Measurements from ENCODE around the gene HNRNPL.
A peak's percentile ranks its signal among the peaks of the same experiment; 100 is the strongest.
"Not testable (repeated sequence)": the region's sequence is repeated elsewhere in the genome, so short reads cannot be mapped to it uniquely, and the experiment has no call there.

Gene HNRNPL

GRCh38 chr19:38869160-38869835 lies 19.5 kb upstream of the HNRNPL start:
- no peak for DNase-seq

GRCh38 chr19:38868551-38868950 lies 18.8 kb upstream of the HNRNPL start:
- no peak for DNase-seq

- DNase-seq, result no peak
Measured at GRCh38 chr19:38867171-38867780, 17.5 kb upstream of the HNRNPL start.

DNA sequence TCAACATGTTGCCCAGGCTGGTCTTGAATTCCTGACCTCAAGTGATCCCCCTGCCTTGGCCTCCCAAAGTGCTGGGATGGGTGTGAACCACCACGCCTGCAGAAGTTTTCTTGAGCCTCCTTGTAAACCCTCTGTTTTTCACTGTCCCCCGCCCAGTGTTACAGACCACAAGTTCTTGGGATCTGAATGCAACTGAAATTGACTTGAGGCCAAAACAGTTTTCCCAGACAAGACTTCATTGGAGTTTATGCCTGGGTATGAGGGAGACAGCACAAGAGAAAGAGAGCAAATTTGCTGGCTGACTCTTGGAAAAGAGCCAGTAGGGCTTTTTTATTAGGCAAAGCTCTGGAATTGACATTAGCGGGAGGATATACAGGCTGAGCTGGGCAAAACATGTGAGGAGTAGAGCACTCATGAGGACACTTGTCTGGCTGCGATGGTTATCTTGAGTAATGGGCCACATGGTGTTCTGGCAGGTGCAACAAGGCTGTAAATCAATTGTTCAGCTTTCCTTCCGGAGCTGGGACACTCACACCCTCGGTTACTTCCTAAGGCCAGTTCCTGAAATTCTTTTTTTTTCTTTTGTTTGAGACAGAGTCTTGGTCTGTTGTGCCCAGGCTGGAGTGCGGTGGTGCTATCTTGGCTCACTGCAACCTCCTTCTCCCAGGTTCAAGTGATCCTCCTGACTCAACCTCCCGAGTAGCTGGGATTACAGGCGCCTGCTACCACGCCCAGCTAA lies 12.7 kb upstream of the HNRNPL start:
- DNase-seq, result peak; percentile 48

GRCh38 chr19:38861368-38861767 lies 11.6 kb upstream of the HNRNPL start:
- DNase-seq, result no peak

DNA sequence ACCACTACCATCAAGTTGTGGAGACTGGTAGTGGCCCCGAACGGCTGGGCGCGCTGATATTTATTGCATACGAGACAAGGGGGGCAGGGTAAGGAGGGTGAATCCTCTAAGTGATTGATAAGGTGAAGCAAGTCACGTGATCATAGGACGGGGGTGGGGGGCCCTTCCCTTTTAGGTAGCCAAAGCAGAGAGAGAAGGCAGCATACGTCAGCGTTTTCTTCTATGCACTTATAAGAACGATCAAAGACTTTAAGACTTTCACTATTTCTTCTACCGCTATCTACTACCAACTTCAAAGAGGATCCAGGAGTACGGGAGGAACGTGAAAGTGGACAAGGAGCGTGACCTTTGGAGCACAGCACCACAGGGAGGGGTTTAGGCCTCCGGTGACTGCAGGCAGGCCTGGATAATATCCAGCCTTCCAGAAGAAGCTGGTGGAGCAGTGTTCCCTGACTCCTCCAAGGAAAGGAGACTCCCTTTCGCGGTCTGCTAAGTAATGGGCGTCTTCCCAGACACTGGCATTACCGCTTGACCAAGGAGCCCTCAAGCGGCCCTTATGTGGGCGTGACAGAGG lies 9.9 kb upstream of the HNRNPL start:
- DNase-seq, result not testable (repeated sequence)

- DNase-seq, result no peak
Measured at GRCh38 chr19:38856813-38857212, 7.0 kb upstream of the HNRNPL start.

DNA sequence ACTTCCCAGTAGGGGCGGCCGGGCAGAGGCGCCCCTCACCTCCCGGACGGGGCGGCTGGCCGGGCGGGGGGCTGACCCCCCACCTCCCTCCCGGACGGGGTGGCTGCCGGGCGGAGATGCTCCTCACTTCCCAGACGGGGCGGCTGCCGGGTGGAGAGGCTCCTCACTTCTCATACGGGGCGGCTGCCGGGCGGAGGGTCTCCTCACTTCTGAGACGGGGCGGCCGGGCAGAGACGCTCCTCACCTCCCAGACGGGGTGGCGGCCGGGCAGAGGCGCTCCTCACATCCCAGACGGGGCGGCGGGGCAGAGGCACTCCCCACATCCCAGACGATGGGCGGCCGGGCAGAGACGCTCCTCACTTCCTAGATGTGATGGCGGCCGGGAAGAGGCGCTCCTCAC lies 6.0 kb upstream of the HNRNPL start:
- not testable (repeated sequence) for DNase-seq

DNA sequence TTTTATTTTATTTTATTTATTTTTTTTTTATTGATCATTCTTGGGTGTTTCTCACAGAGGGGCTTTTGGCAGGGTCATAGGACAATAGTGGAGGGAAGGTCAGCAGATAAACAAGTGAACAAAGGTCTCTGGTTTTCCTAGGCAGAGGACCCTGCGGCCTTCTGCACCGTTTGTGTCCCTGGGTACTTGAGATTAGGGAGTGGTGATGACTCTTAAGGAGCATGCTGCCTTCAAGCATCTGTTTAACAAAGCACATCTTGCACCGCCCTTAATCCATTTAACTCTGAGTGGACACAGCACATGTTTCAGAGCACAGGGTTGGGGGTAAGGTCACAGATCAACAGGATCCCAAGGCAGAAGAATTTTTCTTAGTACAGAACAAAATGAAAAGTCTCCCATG lies 5.2 kb upstream of the HNRNPL start:
- DNase-seq, result not testable (repeated sequence)

DNA sequence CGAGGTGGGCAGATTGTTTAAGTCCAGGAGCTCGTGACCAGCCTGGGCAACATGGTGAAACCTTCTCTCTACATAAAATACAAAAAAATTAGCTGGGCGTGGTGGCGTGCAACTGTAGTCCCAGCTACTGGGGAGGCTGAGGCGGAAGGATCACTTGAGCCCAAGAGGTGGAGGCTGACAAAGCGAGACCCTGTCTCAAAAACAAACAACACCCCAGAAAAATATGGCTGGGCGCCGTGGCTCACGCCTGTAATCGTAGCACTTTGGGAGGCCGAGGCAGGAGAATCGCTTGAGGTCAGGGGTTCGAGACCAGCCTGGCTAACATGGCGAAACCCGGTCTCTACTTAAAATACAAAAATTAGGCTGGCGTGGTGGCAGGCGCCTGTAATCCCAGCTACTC lies 3.4 kb upstream of the HNRNPL start:
- DNase-seq, result no peak

GRCh38 chr19:38852231-38853044 lies 2.7 kb upstream of the HNRNPL start:
- DNase-seq, result no peak

DNA sequence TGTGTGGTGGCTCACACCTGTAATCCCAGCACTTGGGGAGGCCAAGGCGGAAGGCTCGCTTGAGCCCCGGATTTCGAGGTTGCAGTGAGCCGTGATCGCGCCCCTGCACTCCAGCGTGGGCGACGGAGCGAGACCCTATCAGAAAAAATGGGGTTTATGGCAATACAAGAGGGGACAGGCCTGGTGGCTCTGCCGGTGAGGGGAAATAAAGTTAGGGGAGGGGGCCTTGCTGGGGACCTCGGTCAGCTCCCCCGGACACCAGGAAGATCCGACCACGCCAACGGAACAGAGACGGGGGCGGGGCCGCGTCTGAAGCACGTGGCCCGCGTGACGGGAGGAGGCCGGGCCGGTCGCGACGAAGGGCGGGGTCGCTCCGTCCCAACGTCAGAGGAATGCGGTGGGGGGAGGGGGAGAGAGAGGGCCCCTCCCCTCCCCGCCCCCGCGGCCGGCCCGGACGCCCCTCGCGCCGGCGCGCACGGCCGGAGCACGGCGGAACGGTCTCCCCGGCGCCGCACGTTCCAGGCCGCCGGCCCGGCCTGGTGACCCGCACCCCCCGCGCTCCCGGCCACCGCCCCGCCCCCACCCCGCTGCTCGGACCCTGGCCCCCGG lies 1.9 kb upstream of the HNRNPL start:
- peak; percentile 68 for DNase-seq

GRCh38 chr19:38850976-38851621 lies 1.3 kb upstream of the HNRNPL start:
- no peak for DNase-seq

DNA sequence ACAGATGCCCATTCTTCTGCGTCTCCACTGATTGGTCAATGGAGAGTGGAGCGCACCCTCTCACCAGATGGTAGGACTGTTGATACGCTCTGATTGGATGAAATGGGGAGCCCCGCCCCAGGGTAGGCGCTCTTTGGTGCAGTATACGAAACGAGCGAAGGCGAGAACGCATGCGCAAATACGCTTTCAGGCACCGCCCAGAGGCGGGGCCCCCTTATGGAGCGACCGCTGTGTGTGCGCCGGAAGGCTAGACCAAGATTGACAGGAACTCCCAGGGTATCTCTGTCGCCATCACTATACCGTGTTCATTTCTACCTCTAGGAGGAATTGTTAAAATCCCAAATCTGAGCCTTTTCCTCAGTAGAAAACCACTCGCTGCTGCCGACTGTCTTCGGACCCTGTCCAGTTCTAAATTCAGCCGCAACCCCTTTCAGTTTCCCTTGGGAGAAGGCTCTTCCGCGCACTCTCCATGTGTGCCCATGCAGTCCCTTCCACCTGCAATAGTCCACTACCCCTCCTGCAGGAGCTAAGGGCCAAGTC lies 720 bp upstream of the HNRNPL start:
- DNase-seq, result no peak

GRCh38 chr19:38849147-38849859 lies 483 bp downstream of the HNRNPL start:
- DNase-seq, result peak; percentile 95

- no peak for DNase-seq
Measured at GRCh38 chr19:38848299-38849146, 1.3 kb downstream of the HNRNPL start.

- DNase-seq, result no peak
Measured at GRCh38 chr19:38846097-38846496, 3.7 kb downstream of the HNRNPL start.

GRCh38 chr19:38845374-38846024 lies 4.3 kb downstream of the HNRNPL start:
- DNase-seq, result no peak

DNA sequence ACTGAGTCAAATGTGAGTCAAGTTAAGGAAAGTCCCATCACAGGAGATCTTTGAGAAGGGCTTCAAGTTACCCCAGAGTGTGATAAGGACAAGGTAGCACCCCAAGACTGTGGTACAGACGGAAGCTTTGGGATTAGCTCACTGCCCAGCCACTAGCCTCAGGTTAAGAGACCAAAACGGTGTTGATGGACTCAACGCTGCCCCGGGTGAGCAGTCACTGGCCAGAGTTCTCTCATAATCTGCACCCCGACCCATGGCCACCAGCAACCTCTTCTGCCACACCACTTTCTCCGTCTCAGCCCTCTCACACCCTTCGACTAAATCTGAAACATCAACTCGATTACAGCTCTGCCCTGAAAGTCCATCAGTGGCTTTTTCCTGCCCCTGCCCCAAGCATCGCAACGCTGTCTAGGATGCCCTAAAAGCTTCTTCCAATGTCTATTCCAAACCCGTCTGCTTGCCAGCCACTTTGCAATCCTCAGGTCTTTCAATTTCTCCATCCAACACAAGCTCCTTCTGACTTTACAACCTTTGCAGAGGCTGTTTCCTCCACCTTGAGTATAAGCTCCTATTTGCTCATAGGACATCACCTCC lies 5.6 kb downstream of the HNRNPL start:
- no peak for DNase-seq

All from NCI-H1694 (cell line).